ENCODE measurements around the gene PRDM7. TPM values are rescaled to one million over a fixed set of nuclear protein-coding genes. Genes with fewer than 3 reads are reported as not detected.

The PRDM7 gene
- total RNA-seq, 1 experiment from 2014 or later: not detected

DNA sequence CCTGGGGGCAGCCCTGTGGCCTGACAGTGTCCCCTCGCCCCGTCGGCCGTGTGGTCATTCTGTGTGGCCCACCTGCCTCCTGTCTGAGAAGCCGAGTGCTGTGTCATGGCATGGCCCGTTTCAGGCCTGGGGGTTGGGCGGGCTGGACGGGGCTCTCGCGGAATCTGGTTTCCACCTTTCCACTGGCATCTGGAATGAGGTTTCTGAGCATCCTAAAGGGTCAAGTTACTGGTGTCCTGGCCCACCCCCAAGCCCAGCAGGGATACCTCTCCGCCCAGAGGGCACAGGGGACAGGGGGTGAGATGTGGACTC lies 65.7 kb downstream of the PRDM7 start:
- Histone ChIP-seq H2BK15ac (ENCODE audit: low read depth, low read length) (no peak overlapping the region), H3K23me2 (ENCODE audit: insufficient read length, low read depth, low read length, poor library complexity, severe bottlenecking) (no peaks in the 10 kb centered on the region), H3K27me3 (ENCODE audit: insufficient read depth, low read length) (no peaks in the 10 kb centered on the region), H3K18ac (ENCODE audit: insufficient read length, low read depth, low read length) (no peak overlapping the region), H2BK5ac (ENCODE audit: insufficient read length, low read length) (no peak overlapping the region), H3K79me1 (ENCODE audit: insufficient read depth, low read depth, low read length, poor library complexity, severe bottlenecking) (no peaks in the 10 kb centered on the region), H2AK5ac (ENCODE audit: insufficient read length, low read length) (no peak overlapping the region), H2AFZ (ENCODE audit: low read length) (no peak overlapping the region), H4K5ac (ENCODE audit: insufficient read length, low read depth, low read length) (no peak overlapping the region), H3K23ac (ENCODE audit: insufficient read length, low read depth, low read length) (no peak overlapping the region), H3K9me3 (ENCODE audit: control insufficient read depth, low read depth, low read length) (no peaks in the 10 kb centered on the region), H3K4me2 (ENCODE audit: insufficient read depth, insufficient read length, low read length) (no peak overlapping the region), H4K8ac (replicated peaks; ENCODE audit: insufficient read length, low read depth, low read length) (no peak overlapping the region), H3K14ac (ENCODE audit: insufficient read depth, low read length) (no peak overlapping the region; the same call in 1 of the 2 replicates), H3T11ph (ENCODE audit: low read length) (no peak overlapping the region), H4K91ac (ENCODE audit: insufficient read length, low read depth, low read length) (no peak overlapping the region), H2BK120ac (ENCODE audit: low read depth, low read length, poor library complexity, severe bottlenecking) (no peak overlapping the region), H3K9ac (ENCODE audit: extremely low read depth, insufficient read length, low read length) (no peak overlapping the region), H3K79me2 (ENCODE audit: insufficient read depth, low read length) (no peaks in the 10 kb centered on the region), H3K4me1 (ENCODE audit: insufficient read depth, low read length) (no peaks in the 10 kb centered on the region), H2BK20ac (ENCODE audit: low read depth, low read length, poor library complexity, severe bottlenecking) (no peak overlapping the region), H3K27ac (ENCODE audit: insufficient read length, low read depth, low read length) (no peak overlapping the region), H3K4ac (ENCODE audit: low read depth, low read length) (no peak overlapping the region), H3K56ac (ENCODE audit: insufficient read length, low read depth, low read length) (no peak overlapping the region), H2BK12ac (ENCODE audit: insufficient read length, low read depth, low read length) (no peak overlapping the region), H4K20me1 (ENCODE audit: control insufficient read depth, insufficient read depth, insufficient read length) (no peaks in the 10 kb centered on the region)
- Mint-ChIP-seq H3K9me3 (no peaks in the 10 kb centered on the region), H3K27me3 (ENCODE audit: low read depth) (no peaks in the 10 kb centered on the region), H3K4me1 (no peaks in the 10 kb centered on the region), H3K27ac (no peak overlapping the region), H3K36me3 (ENCODE audit: insufficient read depth in 1 of 3, low read depth in 3 of 3) (peaks cover 2 to 43% (median 12%) of the 10 kb centered on the region in 3 experiments; a peak in 6 of 7 replicates), H3K4me3 (no peak overlapping the region)
- WGBS (ENCODE audit: extremely low coverage, insufficient read length, low lambda C conversion rate): no CpG with 5 or more reads among the region's 11 CpGs
- TF ChIP-seq, protein P1, sequence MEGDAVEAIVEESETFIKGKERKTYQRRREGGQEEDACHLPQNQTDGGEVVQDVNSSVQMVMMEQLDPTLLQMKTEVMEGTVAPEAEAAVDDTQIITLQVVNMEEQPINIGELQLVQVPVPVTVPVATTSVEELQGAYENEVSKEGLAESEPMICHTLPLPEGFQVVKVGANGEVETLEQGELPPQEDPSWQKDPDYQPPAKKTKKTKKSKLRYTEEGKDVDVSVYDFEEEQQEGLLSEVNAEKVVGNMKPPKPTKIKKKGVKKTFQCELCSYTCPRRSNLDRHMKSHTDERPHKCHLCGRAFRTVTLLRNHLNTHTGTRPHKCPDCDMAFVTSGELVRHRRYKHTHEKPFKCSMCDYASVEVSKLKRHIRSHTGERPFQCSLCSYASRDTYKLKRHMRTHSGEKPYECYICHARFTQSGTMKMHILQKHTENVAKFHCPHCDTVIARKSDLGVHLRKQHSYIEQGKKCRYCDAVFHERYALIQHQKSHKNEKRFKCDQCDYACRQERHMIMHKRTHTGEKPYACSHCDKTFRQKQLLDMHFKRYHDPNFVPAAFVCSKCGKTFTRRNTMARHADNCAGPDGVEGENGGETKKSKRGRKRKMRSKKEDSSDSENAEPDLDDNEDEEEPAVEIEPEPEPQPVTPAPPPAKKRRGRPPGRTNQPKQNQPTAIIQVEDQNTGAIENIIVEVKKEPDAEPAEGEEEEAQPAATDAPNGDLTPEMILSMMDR (conservative IDR thresholded peaks at IDR 0.05): no peak
- DNase-seq: no peak

Measured in H9 (cell line).